GM19324 (cell line): ENCODE data around the gene POLD4.

ENCODE experiments used
- ATAC-seq: cut with Tn5 transposase; IDR thresholded peaks from one replicate; pipeline ENCODE4 v1.9.1; 2021; ENCODE audit warnings: mild to moderate bottlenecking, moderate library complexity; ENCODE audit not compliant: unreplicated experiment, low FRiP score

POLD4 gene

DNA sequence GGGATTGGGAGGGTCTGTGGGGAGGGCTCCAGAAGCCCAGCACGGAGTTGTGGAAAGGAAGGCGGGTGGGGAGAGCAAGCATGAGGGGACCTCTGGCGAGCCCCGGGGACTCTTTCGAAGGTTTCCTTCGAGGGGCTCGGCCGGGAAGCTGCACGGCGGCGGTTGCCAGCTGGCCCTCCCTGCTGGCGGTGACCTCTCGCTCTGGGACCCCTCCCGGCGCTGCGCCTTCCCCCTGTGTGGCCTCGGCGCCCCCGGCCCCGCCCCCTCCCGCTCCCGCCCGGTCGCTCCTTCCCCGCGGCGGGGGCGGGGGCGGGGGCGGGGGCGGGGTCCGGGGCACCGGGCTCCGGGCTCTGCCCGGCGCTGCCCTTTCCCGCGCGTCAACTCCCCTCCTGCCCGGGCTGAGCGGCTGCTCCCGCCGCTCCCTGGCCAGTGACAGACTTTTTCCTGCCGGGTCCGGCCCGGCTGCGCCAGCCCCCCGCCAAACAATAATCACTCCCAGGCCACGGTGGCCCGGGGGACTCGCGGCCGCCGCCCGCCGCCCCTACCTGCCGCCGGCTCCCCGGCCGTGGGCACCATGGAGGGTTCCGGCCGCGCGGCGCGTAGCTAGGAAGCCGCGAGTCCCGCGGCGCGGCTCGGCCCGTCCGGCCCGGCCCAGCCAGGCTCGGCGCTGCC, 19.1 kb upstream of the POLD4 start:
- ATAC-seq = no peak

DNA sequence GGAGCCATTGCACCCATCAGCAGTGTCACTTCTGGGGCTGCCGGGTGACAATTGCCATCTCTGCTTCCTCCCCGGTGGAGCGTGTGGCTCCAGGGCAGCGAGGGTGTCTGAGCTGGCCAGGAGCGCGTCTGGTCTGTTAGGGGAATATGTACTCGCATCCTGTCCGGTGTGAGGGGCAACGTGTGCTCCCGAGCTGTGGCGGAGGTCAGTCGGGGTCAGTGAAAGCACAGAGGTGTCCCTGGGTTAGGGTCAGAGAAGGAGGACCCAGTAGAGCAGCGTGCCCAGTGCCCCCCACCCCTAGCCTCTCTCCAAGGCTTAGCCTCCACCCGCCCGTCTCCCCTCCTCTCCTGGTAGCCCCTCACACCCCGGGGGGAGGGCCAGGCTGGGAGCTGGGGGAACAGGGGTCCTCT, 18.6 kb upstream of the POLD4 start:
- ATAC-seq = no peak

DNA sequence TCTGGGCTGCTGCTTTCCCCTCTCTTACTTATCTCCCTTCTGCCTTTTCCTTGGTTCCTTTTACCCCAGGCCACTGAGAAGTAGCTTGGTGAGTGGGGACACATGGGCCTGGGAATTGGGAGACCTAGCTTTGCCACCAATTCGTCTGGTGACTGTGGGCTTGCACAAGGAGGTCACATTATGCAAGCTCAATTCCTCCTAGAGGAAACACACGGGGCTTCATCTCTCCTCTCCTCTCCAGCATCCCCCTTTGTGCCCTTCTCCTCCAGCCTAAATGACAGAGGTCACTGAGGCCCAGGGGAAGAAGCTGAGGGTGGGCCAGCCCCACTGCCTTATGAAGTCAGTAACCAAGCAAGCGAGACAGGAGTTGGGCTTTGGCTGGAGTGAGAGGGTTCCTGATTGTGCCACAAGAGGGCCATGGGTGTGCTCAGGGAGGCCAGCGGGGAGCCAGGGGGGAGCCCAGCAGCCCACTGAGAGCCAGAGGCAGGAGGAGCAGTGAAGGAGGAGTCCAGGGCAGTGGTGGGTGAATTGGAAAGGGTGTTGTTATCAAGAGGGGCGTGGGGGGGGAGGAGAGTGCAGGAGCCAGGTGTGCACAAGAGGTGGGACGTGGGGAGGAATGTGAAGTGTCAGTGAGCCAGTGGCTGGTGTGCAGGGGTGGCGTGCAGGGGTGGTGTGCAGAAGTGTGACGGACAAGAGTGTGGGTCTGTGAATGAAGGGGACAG, 18.0 kb upstream of the POLD4 start:
- ATAC-seq = no peak

DNA sequence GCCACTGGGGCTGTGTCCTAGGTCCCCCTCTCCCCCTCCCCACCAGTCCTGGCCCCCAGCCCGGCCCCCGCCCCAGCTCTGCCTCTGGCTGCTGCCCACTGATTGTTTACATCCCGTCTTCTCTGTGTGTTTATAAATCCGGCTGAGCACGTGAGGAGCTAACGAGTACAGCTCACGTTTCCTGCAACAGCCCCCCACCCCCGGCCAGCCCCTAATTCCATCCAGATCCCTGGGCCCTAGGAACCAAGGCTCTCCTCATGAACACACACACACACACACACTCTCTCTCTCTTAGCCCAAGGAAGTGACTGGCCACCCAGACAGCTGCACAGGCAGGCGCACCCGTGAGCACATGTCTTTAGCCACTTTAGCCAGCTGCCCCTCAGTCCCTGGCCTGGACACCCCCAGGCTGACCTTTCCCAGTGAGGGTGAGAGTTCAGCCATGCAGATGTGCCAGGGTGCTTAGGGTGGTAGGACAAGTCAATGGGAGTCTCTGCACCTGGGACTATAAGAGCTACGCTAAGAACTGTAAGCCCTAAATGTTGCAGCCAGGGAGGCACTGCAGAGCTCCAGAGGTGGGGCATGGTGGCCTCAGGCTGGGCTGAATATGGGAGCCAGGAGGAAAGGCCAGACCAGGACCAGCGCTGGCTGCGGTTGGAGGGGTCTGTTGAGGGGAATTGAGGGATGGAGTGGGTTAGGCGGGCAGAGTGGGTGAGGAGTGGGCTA, 17.2 kb upstream of the POLD4 start:
- ATAC-seq = no peak

DNA sequence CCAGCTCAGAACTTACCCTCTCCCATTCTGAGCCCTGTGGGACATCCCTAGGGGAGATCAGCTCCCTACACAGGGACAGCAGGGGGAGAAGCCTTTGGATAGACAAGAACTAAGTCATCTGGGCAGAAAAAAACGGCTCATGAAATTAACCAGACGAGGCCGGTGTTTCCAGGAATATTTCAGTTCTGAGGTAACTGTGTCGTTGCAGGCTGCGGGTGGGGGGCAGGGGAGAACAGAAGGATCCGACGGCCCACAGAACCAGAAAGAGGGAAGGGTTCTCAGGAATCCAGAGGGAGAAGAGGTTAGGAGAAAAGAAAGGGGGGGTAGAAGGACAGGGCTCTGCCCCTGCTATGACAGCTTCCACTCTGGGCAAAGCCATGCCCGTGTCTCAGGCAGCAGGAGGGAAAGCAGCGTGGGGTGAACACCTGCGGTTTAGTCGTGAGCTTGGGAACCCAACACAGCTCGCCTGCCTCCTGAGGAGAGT, 16.5 kb upstream of the POLD4 start:
- ATAC-seq = no peak

DNA sequence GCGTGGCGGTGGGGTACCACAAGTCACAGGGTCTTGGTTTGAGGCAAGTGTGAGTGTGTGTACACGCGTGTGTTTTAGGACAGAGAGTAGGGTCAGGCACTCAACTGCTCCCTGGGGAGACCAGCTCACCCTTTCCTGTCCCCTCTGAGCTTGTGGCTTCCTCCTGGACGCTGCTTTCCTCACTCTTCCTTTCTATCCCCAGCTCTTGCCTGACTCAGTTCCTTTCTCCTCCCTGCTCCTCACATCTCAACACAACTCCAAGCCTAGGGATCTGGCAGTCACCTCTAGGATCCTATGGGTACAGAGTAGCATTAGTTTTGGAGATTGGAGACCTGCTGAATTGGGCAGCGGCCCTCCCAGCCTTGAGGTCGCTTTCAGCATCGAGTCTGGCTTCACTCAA, 15.9 kb upstream of the POLD4 start:
- no peak for ATAC-seq

DNA sequence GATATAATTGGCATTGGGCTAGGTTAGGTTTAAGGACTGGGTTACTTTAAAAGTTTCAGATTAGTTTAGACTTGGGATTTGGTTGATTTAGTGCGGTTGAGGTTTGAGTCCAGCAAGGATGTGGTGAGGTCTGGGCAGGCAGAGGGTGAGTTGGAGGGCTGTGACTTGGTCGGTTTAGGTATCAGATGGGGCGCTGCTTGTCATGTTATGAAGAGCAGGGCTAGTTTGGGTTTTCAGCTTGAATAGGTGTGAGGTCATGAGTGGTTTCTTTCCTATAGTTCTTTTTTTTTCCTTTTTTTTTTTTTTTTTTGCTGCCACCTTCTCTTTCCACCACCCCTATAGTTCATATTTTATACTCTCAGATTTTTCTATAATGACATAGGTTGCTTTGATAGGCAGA, 15.3 kb upstream of the POLD4 start:
- no peak for ATAC-seq

DNA sequence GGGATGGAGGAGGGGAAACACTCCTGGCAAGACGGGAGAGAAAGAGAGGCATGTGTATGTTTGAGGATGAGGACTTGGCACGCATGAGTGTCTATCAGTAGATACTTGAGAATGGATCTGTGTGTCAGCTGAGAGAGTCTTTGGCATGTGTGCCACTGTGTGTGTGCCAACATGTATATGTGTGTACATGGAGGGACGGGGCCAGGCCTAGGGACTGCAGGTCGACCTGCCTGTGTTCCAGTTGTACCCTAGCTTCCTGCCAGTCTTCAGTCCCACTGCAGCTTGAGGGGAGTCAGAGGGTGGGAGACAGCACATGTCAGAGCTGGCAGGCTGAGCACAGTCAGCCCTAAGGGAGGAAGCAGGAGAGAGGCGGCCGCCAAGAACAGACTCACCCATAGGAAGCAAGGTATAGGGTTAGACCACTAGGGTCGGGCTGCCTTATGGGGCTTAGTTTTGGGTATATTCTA, 14.4 kb upstream of the POLD4 start:
- no peak for ATAC-seq

DNA sequence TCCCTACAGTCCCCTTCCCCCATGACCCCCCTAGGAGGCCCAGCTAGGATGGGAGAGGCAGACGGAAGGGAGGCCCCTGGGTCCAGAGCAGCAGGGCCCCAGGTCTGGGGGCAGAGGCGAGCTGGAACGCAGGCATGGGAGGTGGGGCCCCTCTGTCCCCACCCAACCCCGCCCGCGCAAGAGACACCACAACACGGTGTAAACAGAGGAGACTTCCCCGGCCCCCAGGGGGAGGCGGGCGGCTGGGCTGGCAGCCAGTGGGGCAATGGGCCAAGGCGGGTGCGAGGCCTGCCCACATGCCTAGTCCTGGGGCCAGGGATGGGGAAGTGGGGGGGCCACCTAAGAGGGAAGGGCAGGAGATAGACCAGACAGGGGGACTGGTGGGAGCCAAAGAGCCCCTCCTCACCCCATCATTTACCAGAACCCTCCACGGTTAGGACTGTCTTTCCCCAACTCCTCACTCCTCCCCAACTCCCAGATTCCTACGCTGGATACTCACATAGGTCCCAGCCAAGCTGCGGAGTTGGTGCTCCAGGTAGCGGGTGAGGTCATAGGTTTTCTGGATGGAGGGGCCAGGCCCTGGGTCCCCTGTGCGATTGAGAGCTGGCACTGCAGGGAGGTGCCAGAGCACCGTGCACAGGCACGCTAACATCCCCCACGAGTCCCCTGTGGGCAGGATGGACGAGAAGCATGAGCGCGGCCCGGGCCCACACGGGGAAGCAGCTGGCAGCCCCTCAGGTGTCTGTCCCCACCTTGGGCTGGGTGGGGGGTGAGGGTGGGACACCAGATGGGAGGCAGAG, 13.8 kb upstream of the POLD4 start:
- no peak for ATAC-seq

DNA sequence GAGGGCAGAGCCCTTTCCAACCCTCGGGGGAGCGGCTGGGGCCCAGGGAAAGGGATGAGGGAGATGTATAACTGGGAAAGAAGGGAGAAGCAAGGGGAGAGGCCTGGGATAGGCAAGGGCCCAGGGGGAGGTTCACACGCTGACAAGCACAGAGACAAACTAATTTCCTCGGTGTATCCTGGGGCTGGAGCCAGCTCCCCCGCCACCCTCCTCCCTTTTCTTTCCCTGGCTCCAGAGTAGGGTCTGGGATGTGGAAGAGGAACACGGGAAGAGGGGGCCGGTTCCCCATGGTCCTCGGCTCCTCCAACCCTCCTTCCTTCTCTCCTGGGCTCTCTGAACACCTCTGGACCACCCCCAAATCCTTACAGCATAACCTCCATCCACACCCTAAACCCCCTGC, 13.2 kb upstream of the POLD4 start:
- ATAC-seq = no peak

DNA sequence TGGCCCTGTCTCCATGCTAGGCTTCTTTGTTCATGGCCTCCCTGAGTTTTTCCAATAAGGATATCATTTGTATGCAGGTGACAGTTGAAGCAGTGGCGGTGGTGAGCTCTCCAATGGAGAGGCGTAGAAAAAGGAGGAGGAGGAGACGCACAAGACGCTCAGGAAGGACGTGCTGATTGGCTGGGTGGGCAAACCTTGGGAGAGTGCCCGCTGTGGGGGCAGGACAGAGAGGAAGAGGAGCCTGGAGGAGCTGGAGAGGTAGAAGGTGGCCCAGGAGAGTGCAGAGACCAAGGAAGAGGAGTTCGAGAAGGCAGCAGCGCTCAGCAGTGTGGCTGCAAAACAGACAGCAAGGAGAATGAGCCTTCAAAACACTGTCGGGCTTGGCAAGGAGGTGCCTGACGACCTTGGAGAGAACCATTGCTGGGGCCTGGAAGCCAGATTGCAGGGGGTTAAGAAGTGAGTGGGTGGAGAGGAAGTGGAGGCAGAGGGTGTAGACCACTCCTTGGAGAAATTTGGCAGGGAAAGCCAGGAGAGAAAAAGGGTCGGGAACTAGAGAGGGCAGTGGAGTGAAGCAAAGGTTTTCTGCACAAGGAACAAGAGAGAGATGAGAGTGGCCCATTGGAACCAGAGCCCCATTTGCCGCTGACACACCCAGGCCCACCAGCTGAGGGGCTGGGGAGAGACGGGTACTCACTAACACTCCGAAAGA, 12.5 kb upstream of the POLD4 start:
- no peak for ATAC-seq

DNA sequence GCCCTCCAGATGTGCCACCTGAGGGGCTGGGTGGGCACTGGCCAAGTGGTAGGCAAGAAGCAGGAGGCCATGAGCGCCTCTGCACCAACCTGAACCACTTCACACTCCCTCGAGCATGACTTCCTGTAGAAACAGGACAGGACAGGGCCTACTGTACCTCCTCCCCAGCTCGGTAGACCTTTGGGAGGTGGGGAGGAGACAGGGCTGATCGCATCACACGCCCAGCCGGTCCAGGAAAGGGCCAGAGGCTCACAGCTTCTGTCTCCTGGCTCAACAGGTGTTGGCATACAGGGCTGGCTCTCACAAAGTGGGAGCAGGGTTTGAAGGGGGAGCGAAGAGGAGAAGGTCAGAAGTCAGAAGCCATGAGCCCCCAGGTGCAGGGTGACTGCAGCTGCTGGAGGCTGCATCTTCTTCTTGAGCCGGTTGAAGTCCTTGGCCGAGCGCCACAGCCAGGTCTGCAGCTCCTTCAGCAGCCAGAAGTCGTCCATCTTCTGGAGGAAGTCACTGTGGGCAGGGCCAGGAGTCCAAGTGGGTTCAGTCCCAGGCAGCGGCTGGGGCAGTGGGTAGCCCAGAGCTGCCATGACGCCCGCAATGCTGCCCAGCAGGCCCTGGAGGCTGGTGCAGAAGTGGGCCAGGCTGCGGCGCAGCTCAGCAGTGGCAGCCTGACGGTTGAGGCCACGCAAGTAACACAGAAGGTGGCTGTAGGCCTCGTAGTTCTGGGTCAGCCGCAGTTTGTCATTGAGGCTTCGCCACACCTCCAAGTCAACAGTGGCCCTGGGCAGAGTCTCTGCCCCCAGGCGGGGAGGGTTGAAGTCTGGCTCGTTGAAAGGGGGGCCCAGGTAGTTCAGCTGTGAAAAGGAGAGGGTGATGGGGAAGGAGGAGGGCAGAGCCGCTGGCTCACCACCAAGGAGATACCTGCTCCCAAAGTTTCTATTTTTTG, 11.7 kb upstream of the POLD4 start:
- ATAC-seq = no peak

DNA sequence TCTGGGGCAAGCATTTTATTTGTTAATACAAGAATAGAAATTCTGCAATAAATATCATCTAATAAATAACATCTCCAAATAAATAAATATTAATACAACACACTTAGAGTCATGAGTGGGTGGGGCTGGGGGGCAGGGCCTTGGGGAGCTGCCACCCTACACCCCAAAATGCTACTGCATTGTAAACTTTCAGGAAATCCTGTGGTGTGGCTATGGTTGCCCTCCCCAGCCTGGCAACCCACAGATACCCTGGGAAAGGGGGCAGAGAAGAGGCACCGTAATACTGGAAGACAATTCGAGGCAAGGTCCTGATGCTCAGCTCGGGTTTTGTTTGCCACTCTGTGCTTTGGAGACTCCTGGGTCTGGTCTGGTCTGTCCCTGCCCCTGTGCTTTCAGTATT, 10.8 kb upstream of the POLD4 start:
- ATAC-seq = no peak

DNA sequence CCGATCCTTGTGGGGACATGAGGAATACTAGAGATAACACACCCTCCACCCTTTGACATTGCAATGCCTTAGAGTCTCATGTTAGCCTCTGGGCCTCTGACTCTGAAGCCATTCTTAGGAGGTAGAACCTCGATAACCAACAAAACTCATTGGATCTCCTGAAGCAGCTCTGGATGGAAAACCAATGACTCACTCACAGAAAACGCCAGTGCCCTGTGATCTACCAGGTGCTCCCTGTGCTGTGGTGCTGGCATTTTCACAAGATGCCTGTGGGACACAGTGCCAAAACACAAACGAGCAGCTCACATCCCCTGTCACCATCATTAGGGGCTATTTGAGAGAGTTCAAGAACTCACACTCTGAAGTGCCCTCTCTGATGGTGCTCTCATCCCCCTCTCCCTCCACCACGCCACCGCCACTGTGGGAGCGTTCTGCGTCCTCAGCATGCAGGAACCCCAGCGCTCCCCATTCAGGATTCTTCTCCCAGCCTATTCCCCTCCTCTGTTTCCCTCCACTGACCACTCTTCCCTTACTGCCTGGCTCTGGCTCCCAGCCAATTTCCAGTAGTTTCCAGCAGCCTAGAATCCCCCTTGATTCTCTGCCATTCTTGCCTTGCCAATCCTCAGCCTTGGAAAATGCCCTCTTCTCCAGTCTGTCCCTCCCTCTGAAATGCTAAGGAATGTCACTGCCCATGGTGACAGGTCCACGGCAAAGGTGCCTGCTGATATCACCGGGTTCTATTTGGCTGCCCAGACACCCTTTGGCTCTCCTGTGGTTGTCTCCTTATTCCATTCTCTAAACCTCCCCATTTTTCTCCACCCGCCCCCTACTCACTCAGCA, 4.7 kb upstream of the POLD4 start:
- no peak for ATAC-seq

DNA sequence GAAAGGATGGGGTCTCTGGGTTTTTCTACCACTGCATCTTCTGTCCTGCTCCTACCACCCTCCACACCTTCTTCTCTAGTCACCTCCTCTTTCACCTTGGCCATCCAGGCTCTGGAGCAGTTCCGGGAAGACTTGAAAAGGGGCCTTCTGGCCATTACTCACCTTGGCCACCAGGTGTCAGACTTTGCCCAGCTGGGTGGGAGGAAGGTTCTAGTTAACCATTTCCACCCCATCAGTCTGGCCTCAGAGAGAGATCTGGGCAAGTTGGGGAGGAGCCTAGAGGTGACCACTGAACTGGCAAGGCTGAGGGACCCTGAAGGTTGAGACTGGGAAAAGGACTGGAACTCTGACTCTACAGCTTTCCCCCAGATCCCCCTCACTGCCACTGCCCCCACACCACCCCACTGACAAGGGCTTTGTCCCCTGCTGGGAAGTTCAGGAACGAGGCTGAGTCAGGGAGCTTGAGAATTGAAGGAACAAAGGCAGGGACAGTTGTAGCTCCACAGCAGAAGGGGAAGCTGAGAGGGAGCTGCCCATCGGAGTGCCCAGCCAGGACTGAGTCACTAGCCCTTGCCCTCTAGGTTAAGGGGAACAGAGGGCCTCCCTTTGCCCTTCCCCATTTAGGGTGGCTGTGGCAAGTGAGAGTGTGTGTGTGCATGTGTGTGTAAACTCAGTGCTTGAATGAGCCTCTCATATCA, 3.7 kb upstream of the POLD4 start:
- no peak for ATAC-seq

DNA sequence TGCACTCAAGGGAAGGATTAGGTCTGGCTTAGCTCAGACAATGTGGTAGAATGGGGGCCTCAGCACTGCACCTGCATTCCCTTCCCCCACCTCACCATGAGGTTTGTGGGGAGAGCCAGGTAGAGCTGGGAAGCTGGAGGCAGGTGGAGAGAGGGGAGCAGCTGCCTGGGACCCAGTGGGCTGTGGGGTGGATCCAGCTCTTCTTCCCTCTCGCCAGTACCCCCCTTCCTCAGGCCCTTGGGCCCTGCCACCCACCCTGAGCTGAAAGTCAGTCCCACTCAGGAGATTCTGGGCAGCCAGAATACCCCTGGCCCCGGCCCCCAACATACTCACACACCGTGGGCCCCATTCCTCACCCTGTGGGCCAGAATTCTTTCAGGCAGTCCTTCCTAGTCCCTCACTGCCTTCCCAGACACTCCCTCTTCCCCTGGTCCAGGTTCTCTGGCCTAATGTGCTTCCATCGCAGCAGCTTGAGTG, 3.1 kb upstream of the POLD4 start:
- no peak for ATAC-seq

DNA sequence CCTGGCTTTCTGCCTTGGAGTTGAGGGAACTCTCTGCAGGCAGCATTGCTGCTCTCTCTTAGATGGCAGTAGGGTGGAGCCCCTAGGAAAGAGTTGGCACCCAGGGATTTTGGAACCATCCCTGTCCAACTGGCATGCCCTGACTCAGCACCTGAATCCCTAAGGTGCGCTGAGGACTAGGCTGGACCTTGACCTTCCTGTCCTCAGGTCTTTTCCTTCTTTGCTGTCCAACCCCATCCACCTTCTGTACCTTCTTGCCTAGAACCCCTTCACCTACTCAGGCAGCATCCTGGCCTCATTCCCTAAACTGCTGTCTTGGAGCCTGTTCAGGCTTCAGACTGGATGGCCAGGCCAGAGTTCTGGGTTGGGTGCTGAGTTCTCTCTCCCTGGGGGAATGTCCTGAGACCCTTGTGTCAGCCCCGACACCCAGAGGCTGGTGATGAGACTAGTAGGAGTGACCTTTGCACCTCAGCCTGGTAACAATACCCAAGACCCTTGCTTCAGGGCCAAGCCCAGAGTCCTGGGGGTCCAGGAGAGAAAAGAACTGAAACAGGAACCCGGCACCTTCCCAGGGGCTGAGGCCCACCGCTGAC, 2.5 kb upstream of the POLD4 start:
- ATAC-seq = no peak
